HepG2 (cell line): ENCODE results near the gene TBC1D22A. TPM values are rescaled to one million over a fixed set of nuclear protein-coding genes. Genes with fewer than 3 reads are reported as not detected.

Experiments
- AHR ChIP-seq: IDR thresholded peaks from 2 replicates; pipeline ENCODE4 v1.6.1; 2018; ENCODE audit warnings: missing genetic modification reagents, missing compliant biosample characterization
- ETV6 ChIP-seq: sonication (generic); formaldehyde crosslinking; conservative IDR thresholded peaks from 2 replicates; pipeline ENCODE4 v1.4.0; 2020; ENCODE audit warnings: missing genetic modification reagents
- FOXA1 ChIP-seq, 2 experiments: fragments of 450-650 bp in 1 of 2; sonication (generic) in 1 of 2; formaldehyde crosslinking in 1 of 2; IDR thresholded peaks; 2 replicates each; pipeline versions ENCODE4 v1.4.0 to v1.6.1; 2016 to 2020; ENCODE audit warnings: missing genetic modification reagents in 1 of 2
- FOXP1 ChIP-seq, 2 experiments: fragments of 450-650 bp in 1 of 2; IDR thresholded peaks; 2 replicates each; pipeline ENCODE4 v1.6.1; 2017 to 2018; ENCODE audit warnings: antibody characterized with exemption in 1 of 2
- GABPA ChIP-seq, 2 experiments: IDR thresholded peaks; 2 replicates each; pipeline ENCODE4 v1.6.1; 2011 to 2016; ENCODE audit warnings: low read depth in 2 of 2, low read length in 1 of 2, missing biosample characterization in 1 of 2, missing genetic modification characterization in 1 of 2
- KLF12 ChIP-seq: sonication (generic); formaldehyde crosslinking; IDR thresholded peaks from 2 replicates; pipeline ENCODE4 v1.4.0; 2020; ENCODE audit warnings: missing genetic modification reagents, borderline replicate concordance
- NR1H2 ChIP-seq: sonication (generic); formaldehyde crosslinking; IDR thresholded peaks from 2 replicates; pipeline ENCODE4 v1.8.1; 2022; ENCODE audit warnings: low read depth, missing genetic modification reagents, borderline replicate concordance
- POLR2A ChIP-seq, 2 experiments: IDR thresholded peaks; 2 replicates each; pipeline ENCODE4 v1.6.1; 2011; ENCODE audit warnings: low read depth in 2 of 2, low read length in 2 of 2, mild to moderate bottlenecking in 1 of 2, moderate library complexity in 1 of 2; ENCODE audit not compliant: insufficient read depth in 1 of 2
- RBAK ChIP-seq: sonication (generic); formaldehyde crosslinking; IDR thresholded peaks from 2 replicates; pipeline ENCODE4 v1.5.1; 2020; ENCODE audit warnings: mild to moderate bottlenecking, missing genetic modification reagents
- TARDBP ChIP-seq: sonication (generic); formaldehyde crosslinking; IDR thresholded peaks from 2 replicates; pipeline ENCODE4 v1.8.0; 2022; ENCODE audit warnings: mild to moderate bottlenecking, missing genetic modification reagents
- ZNF460 ChIP-seq: sonication (generic); formaldehyde crosslinking; IDR thresholded peaks from 2 replicates; pipeline ENCODE4 v1.5.1; 2020; ENCODE audit warnings: missing genetic modification reagents, mild to moderate bottlenecking, borderline replicate concordance
- ZNF546 ChIP-seq: sonication (generic); formaldehyde crosslinking; conservative IDR thresholded peaks from 2 replicates; pipeline ENCODE4 v1.8.1; 2023; ENCODE audit warnings: mild to moderate bottlenecking, missing genetic modification reagents
- ZNF782 ChIP-seq: sonication (generic); formaldehyde crosslinking; IDR thresholded peaks from 2 replicates; pipeline ENCODE4 v1.4.0; 2020; ENCODE audit warnings: missing genetic modification reagents, mild to moderate bottlenecking, borderline replicate concordance
- polyA plus RNA-seq, 8 experiments: library from polyadenylated mRNA; depleted of rRNA in 3 of 8; stranded (reverse) in 7 of 8; unstranded in 1 of 8; fragments of >200 nt; fragmentation: Illumina TruSeq in 4 of 8; extraction: Trizol in 4 of 8; gene quantifications; 2 replicates each; pipeline versions ENCODE4 v1.2.1 to v1.2.3, GENCODE V29; 2011 to 2016; ENCODE audit warnings: low read depth in 4 of 8, missing spikeins in 1 of 8, mixed read lengths in 1 of 8; ENCODE audit not compliant: insufficient read depth in 1 of 8
- total RNA-seq, 5 experiments: library from RNA; depleted of rRNA; stranded (reverse); fragments of >200 nt; fragmentation: Illumina TruSeq; extraction: Trizol; gene quantifications; 2 replicates each; pipeline ENCODE4 v1.2.3, GENCODE V29; 2016; ENCODE audit warnings: low read depth in 1 of 5
- TF ChIP-seq, protein P1 (sequence below): sonication (generic); formaldehyde crosslinking; IDR thresholded peaks from 2 replicates; pipeline ENCODE4 v1.4.0; 2020; ENCODE audit warnings: low read depth, mild to moderate bottlenecking, missing genetic modification reagents
- TF ChIP-seq, protein P2 (sequence below): sonication (generic); formaldehyde crosslinking; IDR thresholded peaks from 2 replicates; pipeline ENCODE4 v1.4.0; 2020; ENCODE audit warnings: mild to moderate bottlenecking, missing genetic modification reagents, borderline replicate concordance
- TF ChIP-seq, protein P3 (sequence below): sonication (generic); formaldehyde crosslinking; IDR thresholded peaks from 2 replicates; pipeline ENCODE4 v1.5.0; 2020; ENCODE audit warnings: missing genetic modification reagents
- TF ChIP-seq, protein P4 (sequence below): sonication (generic); formaldehyde crosslinking; conservative IDR thresholded peaks from 2 replicates; pipeline ENCODE4 v1.4.0; 2020; ENCODE audit warnings: missing genetic modification reagents
- TF ChIP-seq, protein P5 (sequence below): sonication (generic); formaldehyde crosslinking; IDR thresholded peaks from 2 replicates; pipeline ENCODE4 v1.4.0; 2020; ENCODE audit warnings: missing genetic modification reagents

The TBC1D22A gene
- total and polyA plus RNA-seq, 2 of the 13 experiments (the other 11 are each of a cell fraction or from before 2014, with no cell fraction given): 17.3 to 18.0 TPM

DNA sequence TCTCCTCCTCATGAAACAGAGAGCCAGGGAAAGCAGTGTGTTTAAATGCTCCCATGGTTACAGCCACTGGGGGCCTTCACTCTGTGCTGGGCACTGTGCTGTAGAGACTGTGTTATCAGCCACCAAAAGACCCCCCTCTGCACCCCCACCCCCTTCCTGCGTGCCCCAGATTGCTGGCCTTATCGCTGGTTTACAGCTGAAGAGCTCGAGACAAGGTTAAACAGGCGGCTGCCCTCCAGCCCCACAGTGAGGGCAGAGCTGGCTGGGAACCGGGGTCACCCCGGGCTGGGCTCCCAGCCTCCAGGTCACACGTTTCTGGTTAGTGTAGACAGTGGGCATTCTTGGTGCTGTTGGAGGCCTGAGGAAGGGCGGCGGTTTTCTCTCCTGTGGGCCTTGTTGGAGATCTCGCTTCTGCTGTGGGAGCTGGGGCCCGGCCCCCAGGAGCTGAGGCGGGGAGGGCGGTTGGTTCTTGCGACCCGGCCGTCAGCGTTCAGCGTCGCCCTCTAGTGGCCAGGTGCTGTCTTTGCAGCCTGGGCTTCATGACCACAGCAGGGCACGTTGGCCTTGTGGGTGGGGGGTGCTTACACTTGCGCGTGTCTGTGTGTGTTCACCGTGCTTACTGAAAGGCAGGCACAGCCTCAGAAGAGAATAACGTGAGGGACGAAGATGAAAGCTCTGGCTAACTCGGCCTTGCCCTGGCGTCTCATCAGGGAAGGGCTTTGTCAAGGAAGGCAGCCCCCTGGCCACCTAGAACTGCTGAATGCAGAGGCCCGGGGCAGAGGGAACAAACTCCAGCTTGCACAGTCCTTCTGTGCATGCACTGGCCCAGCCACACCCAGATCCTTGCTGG is 40.8 kb downstream of the TBC1D22A start (continued):
- TF ChIP-seq, protein P1, sequence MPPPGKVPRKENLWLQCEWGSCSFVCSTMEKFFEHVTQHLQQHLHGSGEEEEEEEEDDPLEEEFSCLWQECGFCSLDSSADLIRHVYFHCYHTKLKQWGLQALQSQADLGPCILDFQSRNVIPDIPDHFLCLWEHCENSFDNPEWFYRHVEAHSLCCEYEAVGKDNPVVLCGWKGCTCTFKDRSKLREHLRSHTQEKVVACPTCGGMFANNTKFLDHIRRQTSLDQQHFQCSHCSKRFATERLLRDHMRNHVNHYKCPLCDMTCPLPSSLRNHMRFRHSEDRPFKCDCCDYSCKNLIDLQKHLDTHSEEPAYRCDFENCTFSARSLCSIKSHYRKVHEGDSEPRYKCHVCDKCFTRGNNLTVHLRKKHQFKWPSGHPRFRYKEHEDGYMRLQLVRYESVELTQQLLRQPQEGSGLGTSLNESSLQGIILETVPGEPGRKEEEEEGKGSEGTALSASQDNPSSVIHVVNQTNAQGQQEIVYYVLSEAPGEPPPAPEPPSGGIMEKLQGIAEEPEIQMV: no peak
- no peak for TF ChIP-seq ZNF460 (CRISPR knock-in tag)
- no peak for TF ChIP-seq NR1H2 (CRISPR knock-in tag)
- no peak for TF ChIP-seq RBAK (CRISPR knock-in tag)
- TF ChIP-seq, protein P2, sequence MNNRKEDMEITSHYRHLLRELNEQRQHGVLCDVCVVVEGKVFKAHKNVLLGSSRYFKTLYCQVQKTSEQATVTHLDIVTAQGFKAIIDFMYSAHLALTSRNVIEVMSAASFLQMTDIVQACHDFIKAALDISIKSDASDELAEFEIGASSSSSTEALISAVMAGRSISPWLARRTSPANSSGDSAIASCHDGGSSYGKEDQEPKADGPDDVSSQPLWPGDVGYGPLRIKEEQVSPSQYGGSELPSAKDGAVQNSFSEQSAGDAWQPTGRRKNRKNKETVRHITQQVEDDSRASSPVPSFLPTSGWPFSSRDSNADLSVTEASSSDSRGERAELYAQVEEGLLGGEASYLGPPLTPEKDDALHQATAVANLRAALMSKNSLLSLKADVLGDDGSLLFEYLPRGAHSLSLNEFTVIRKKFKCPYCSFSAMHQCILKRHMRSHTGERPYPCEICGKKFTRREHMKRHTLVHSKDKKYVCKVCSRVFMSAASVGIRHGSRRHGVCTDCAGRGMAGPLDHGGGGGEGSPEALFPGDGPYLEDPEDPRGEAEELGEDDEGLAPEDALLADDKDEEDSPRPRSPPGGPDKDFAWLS (CRISPR knock-in tag): no peak
- TF ChIP-seq FOXA1 (IDR thresholded peaks at IDR 0.05): no peak
- no peak; the same call in 1 of the 2 replicates for TF ChIP-seq FOXA1 (CRISPR knock-in tag; IDR thresholded peaks at IDR 0.05)
- TF ChIP-seq AHR: no peak
- no peak for TF ChIP-seq ZNF546 (CRISPR knock-in tag)
- TF ChIP-seq, protein P3, sequence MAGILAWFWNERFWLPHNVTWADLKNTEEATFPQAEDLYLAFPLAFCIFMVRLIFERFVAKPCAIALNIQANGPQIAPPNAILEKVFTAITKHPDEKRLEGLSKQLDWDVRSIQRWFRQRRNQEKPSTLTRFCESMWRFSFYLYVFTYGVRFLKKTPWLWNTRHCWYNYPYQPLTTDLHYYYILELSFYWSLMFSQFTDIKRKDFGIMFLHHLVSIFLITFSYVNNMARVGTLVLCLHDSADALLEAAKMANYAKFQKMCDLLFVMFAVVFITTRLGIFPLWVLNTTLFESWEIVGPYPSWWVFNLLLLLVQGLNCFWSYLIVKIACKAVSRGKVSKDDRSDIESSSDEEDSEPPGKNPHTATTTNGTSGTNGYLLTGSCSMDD (CRISPR knock-in tag): no peak
- peak; percentile 30; the same call in 1 of the 2 replicates for TF ChIP-seq KLF12 (CRISPR knock-in tag)
- TF ChIP-seq, protein P4, sequence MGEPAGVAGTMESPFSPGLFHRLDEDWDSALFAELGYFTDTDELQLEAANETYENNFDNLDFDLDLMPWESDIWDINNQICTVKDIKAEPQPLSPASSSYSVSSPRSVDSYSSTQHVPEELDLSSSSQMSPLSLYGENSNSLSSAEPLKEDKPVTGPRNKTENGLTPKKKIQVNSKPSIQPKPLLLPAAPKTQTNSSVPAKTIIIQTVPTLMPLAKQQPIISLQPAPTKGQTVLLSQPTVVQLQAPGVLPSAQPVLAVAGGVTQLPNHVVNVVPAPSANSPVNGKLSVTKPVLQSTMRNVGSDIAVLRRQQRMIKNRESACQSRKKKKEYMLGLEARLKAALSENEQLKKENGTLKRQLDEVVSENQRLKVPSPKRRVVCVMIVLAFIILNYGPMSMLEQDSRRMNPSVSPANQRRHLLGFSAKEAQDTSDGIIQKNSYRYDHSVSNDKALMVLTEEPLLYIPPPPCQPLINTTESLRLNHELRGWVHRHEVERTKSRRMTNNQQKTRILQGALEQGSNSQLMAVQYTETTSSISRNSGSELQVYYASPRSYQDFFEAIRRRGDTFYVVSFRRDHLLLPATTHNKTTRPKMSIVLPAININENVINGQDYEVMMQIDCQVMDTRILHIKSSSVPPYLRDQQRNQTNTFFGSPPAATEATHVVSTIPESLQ (CRISPR knock-in tag): no peak
- TF ChIP-seq ZNF782 (CRISPR knock-in tag): no peak
- TF ChIP-seq ETV6 (CRISPR knock-in tag): no peak
- TF ChIP-seq TARDBP (CRISPR knock-in tag): no peak
- no peak for TF ChIP-seq FOXP1 (IDR thresholded peaks at IDR 0.05)
- TF ChIP-seq FOXP1 (CRISPR knock-in tag; IDR thresholded peaks at IDR 0.05): no peak
- TF ChIP-seq POLR2A (IDR thresholded peaks at IDR 0.05; ENCODE audit: insufficient read depth in 1 of 2, low read depth in 2 of 2, low read length in 2 of 2): no peak
- no peak for TF ChIP-seq GABPA (IDR thresholded peaks at IDR 0.05; ENCODE audit: low read depth, low read length)
- no peak for TF ChIP-seq GABPA (CRISPR knock-in tag; IDR thresholded peaks at IDR 0.05; ENCODE audit: low read depth)
- TF ChIP-seq, protein P5, sequence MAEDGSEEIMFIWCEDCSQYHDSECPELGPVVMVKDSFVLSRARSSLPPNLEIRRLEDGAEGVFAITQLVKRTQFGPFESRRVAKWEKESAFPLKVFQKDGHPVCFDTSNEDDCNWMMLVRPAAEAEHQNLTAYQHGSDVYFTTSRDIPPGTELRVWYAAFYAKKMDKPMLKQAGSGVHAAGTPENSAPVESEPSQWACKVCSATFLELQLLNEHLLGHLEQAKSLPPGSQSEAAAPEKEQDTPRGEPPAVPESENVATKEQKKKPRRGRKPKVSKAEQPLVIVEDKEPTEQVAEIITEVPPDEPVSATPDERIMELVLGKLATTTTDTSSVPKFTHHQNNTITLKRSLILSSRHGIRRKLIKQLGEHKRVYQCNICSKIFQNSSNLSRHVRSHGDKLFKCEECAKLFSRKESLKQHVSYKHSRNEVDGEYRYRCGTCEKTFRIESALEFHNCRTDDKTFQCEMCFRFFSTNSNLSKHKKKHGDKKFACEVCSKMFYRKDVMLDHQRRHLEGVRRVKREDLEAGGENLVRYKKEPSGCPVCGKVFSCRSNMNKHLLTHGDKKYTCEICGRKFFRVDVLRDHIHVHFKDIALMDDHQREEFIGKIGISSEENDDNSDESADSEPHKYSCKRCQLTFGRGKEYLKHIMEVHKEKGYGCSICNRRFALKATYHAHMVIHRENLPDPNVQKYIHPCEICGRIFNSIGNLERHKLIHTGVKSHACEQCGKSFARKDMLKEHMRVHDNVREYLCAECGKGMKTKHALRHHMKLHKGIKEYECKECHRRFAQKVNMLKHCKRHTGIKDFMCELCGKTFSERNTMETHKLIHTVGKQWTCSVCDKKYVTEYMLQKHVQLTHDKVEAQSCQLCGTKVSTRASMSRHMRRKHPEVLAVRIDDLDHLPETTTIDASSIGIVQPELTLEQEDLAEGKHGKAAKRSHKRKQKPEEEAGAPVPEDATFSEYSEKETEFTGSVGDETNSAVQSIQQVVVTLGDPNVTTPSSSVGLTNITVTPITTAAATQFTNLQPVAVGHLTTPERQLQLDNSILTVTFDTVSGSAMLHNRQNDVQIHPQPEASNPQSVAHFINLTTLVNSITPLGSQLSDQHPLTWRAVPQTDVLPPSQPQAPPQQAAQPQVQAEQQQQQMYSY (CRISPR knock-in tag): no peak
